GM12864 (cell line): ENCODE measurements around the gene ITPR1.

Experiments
- DNase-seq: peaks from one replicate; pipeline ENCODE4 v3.0.0-alpha.2; 2011; ENCODE audit warnings: low read depth
- H3K4me3 ChIP-seq: 2 replicates; pipeline ENCODE4 v1.5.1; 2011; ENCODE audit warnings: mild to moderate bottlenecking, low read depth, low read length, control low read depth
- TF ChIP-seq, protein P1 (sequence below): IDR thresholded peaks from 2 replicates; pipeline ENCODE4 v1.5.1; 2011; ENCODE audit warnings: low read depth, mild to moderate bottlenecking, moderate library complexity, low read length, control low read depth, inconsistent platforms; ENCODE audit errors: missing control alignments

The ITPR1 gene

DNA sequence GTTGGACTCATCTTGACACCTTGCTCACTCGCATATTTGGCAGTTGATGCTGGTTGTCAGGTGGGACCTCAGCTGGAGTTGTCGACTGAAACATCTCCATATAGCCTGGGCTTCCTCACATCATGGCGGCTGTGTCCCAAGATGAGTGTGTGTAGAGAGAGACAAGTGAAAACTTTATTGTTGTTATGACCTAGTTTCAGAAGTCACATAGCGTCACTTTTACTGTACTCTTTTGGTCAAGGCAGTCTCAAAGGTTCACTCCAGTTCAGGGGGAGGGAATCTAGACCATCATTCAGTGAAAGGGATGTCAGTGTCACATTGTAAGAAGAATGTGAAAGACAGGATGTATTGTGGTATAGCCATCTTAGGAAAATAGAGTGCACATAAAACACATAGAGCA is 214.2 kb downstream of the ITPR1 start:
- DNase-seq: no peak
- TF ChIP-seq, protein P1, sequence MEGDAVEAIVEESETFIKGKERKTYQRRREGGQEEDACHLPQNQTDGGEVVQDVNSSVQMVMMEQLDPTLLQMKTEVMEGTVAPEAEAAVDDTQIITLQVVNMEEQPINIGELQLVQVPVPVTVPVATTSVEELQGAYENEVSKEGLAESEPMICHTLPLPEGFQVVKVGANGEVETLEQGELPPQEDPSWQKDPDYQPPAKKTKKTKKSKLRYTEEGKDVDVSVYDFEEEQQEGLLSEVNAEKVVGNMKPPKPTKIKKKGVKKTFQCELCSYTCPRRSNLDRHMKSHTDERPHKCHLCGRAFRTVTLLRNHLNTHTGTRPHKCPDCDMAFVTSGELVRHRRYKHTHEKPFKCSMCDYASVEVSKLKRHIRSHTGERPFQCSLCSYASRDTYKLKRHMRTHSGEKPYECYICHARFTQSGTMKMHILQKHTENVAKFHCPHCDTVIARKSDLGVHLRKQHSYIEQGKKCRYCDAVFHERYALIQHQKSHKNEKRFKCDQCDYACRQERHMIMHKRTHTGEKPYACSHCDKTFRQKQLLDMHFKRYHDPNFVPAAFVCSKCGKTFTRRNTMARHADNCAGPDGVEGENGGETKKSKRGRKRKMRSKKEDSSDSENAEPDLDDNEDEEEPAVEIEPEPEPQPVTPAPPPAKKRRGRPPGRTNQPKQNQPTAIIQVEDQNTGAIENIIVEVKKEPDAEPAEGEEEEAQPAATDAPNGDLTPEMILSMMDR: no peak
- H3K4me3 ChIP-seq: no peak overlapping the region

GRCh38 chr3:4708230-4708629 is 215.1 kb downstream of the ITPR1 start:
- TF ChIP-seq, protein P1: no peak
- no peak for DNase-seq
- no peak overlapping the region for H3K4me3 ChIP-seq

- no peak overlapping the region for H3K4me3 ChIP-seq
- TF ChIP-seq, protein P1: no peak
- DNase-seq: no peak
Measured at GRCh38 chr3:4709341-4709740, 216.2 kb downstream of the ITPR1 start.

- TF ChIP-seq, protein P1: no peak
Measured at GRCh38 chr3:4710191-4710590, 217.0 kb downstream of the ITPR1 start.

GRCh38 chr3:4711680-4711992 is 218.5 kb downstream of the ITPR1 start:
- no peak for DNase-seq
- TF ChIP-seq, protein P1: no peak
- H3K4me3 ChIP-seq: no peak overlapping the region

More at GRCh38 chr3:4710191-4710590, 217.0 kb downstream of the ITPR1 start:
- H3K4me3 ChIP-seq: no peak overlapping the region
- no peak for DNase-seq

DNA sequence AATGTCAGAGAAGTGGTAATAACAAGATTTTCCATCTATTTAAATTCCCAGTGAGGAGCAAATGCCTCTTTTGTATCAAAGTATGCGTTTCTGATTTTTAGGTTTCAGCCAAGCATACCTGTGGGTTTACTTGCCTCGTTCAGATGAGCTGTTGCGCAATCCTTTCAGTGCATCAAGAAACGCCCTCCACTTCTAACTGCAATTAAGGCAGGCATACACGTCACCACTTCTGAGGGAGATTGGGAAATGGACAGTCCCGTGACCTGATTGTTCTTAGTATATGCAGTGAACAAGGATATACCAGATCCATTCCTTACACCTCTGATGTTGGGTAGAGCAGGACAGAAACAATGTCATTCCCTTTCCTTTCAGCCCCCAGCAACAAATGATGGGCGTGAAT is 219.0 kb downstream of the ITPR1 start:
- no peak overlapping the region for H3K4me3 ChIP-seq
- TF ChIP-seq, protein P1: no peak
- no peak for DNase-seq

DNA sequence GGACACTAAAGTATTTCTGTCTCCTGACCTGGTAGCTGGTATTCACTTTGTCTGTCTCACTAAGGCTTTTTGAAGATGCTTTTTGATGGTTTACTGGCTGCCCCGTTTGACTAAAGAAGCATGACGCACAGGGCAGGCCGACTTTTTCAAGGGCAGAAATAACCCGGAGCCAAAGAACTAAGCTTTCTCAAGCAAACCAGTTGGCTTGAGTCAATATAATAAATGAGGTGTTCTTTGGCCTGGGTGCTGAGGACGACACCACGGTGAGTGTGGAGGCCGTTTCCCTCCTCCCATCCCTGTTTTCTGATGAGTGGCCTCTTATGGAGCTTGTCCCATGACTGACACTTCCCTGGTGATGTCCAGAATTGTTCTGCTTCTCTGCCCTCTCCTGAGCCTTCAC is 220.9 kb downstream of the ITPR1 start:
- DNase-seq: no peak
- H3K4me3 ChIP-seq: no peak overlapping the region
- TF ChIP-seq, protein P1: no peak
